AG10803 (cell line): ENCODE results near the gene IL1R2.

Experiments
- DNase-seq: peaks from one replicate; pipeline ENCODE4 v3.0.0; 2010; ENCODE audit warnings: low read depth
- H3K4me3 ChIP-seq: 2 replicates; pipeline ENCODE4 v1.5.1; 2011; ENCODE audit warnings: mild to moderate bottlenecking, low read length, control low read depth
- TF ChIP-seq, protein P1 (sequence below): conservative IDR thresholded peaks from 2 replicates; pipeline ENCODE4 v1.5.1; 2011; ENCODE audit warnings: mild to moderate bottlenecking, low read length, control low read depth, inconsistent platforms

IL1R2 gene

DNA sequence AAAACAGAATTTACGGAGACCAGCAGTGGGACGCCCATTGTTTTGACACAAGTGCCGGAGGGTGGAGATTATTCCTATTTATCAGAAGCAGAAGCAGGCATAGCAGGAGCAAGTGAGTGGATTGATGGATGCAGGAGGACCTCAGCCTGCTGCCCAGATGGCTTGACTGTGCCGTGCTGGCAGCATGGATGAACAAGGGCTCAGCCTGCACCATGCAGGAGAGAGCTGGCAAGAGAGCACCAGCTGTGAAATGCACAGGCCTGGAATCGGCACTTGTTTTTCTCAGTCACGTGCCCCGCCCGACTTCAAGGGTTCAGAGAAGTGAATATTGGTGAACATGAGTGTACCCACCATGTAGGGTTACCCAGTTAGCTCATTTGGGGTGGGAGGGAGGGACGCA lies 4.0 kb downstream of the IL1R2 start:
- no peak for DNase-seq
- TF ChIP-seq, protein P1, sequence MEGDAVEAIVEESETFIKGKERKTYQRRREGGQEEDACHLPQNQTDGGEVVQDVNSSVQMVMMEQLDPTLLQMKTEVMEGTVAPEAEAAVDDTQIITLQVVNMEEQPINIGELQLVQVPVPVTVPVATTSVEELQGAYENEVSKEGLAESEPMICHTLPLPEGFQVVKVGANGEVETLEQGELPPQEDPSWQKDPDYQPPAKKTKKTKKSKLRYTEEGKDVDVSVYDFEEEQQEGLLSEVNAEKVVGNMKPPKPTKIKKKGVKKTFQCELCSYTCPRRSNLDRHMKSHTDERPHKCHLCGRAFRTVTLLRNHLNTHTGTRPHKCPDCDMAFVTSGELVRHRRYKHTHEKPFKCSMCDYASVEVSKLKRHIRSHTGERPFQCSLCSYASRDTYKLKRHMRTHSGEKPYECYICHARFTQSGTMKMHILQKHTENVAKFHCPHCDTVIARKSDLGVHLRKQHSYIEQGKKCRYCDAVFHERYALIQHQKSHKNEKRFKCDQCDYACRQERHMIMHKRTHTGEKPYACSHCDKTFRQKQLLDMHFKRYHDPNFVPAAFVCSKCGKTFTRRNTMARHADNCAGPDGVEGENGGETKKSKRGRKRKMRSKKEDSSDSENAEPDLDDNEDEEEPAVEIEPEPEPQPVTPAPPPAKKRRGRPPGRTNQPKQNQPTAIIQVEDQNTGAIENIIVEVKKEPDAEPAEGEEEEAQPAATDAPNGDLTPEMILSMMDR: no peak

DNA sequence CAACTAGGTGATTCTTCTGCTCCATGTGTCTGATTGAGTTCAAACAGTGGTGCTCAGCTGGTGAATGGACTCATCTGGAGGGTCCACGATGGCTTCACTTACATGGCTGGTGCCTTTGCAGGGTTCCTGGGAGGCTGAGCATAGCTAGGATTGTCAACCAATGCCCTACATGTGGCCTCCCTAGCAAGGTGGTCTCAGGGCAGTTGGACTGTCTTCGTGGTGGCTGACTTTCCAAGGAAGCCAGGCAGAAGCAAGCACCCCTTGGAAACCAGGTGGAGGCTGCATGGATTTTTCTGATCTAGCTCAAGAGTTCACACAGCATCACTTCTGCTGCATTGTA lies 6.8 kb downstream of the IL1R2 start:
- H3K4me3 ChIP-seq: no peak overlapping the region
- TF ChIP-seq, protein P1: no peak
- DNase-seq: no peak

More for the DNA sequence above, 4.0 kb downstream of the IL1R2 start:
- no peak overlapping the region for H3K4me3 ChIP-seq

GRCh38 chr2:101998896-101999789 lies 7.4 kb downstream of the IL1R2 start:
- TF ChIP-seq, protein P1: no peak
- no peak overlapping the region for H3K4me3 ChIP-seq
- no peak for DNase-seq

DNA sequence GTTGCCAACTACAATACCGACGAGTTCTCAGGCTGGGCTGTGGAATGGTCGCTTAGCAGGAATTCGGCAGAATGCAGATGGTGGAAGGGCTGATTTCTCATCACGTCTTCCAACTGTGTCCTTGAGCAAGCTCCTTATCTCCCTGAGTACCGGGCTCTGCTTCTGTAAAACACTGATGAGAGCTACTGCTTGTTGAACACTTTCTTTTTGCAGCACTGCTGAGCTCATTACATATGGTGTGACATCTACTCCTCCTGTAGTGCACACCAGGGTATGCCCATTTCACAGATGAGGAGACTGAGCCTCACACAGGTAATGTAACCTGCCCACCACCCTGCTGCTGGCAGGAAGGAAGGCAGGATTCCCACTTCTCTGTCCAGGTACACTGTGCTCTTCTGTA lies 8.3 kb downstream of the IL1R2 start:
- no peak for DNase-seq
- TF ChIP-seq, protein P1: no peak
- H3K4me3 ChIP-seq: no peak overlapping the region

- TF ChIP-seq, protein P1: no peak
- H3K4me3 ChIP-seq: no peak overlapping the region
- DNase-seq: no peak
Measured at GRCh38 chr2:102000813-102001766, 9.3 kb downstream of the IL1R2 start.

DNA sequence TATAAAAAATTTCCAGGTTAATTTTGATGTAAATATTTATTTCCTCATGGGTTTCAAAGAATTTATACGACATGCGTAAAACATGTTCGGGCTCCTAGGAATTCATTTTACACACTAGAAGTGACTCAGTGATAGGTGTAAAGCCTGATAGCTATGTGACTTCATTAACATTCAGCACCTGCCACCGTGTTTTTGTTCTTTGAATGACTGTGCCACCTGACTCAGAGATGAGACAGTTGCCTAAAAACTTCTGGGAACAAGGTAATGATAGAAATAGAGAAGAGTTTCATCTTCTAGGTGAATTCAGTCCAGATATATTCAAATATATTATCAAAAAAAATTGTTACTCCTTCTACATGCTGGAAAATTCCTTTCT lies 10.0 kb downstream of the IL1R2 start:
- TF ChIP-seq, protein P1: no peak
- no peak for DNase-seq
- no peak overlapping the region for H3K4me3 ChIP-seq
